Measurements from ENCODE around the gene C4B. TPM values are rescaled to one million over a fixed set of nuclear protein-coding genes. Genes with fewer than 3 reads are reported as not detected.
"Not testable (repeated sequence)": the region's sequence is repeated elsewhere in the genome, so short reads cannot be mapped to it uniquely, and the experiment has no call there.

C4B gene
- total RNA-seq, 2 donors from 2014 or later = 150 to 241 TPM

DNA sequence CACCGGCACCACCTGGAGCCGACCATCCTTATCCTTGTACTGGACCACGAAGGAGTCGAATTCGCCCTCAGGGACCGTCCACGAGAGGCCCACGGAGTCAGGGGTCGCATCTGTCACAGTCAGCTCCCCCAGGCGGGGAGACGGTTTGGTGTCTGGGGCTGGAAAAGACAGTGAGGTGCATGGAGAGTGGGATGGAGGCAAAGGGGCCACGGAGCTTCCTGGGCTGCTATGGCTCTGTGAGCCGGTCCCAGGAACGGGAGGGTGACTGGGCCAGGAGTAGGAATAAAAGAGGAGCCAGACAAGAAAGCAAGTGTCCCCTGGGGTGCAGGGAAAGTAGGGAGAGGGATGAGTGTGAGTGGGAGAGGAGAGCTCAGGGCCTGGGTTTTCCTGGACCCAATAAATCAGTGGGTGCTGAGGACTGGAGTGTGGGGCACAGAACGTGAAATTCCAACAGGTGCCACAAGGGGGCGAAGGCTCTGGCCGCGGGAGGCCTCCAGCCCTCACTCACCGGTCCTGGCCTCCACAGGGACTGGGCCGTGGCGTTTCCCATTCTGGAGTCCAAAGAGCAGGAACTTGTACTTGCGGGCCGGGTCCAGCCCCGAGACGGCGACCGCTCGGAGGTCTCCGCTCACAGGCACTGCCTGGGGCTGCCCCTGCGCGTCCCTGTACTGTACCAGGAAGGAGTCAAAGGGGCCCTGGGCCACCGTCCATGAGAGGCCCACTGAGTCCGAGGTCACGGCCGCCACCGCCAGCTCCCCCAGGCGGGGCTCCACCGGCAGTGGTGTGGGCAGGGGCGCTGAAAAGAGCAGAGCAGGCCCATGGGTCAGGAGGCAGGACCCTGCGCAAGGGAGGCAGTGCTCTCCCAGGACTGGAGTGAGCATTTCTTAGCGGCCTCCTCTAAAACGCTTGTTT is 33.5 kb downstream of the C4B start:
- Histone ChIP-seq H3K27me3 (no peaks in the 10 kb centered on the region), H3K4me3 (no peak overlapping the region), H3K9me3 (no peaks in the 10 kb centered on the region), H3K36me3 (no peaks in the 10 kb centered on the region), H3K27ac (peak overlapping the region; percentile 79 to 90), H3K4me1 (peaks cover 0 to 28% of the 10 kb centered on the region in 2 donors)
- TF ChIP-seq CTCF (IDR thresholded peaks at IDR 0.05) = peak; percentile 80 to 88
- DNase-seq (ENCODE audit: low spot score) = peak; percentile 86

- not testable (repeated sequence) for H3K27me3 ChIP-seq; H3K9me3 ChIP-seq; H3K36me3 ChIP-seq; DNase-seq (ENCODE audit: low spot score); H3K4me3 ChIP-seq
- Histone ChIP-seq H3K4me1 (peaks cover 0 to 28% of the 10 kb centered on the region in 2 donors), H3K27ac (peak overlapping the region in 1 of 2 donors; percentile 90)
These were observed 34.6 kb downstream of the C4B start for GRCh38 chr6:32049149-32049548.

DNA sequence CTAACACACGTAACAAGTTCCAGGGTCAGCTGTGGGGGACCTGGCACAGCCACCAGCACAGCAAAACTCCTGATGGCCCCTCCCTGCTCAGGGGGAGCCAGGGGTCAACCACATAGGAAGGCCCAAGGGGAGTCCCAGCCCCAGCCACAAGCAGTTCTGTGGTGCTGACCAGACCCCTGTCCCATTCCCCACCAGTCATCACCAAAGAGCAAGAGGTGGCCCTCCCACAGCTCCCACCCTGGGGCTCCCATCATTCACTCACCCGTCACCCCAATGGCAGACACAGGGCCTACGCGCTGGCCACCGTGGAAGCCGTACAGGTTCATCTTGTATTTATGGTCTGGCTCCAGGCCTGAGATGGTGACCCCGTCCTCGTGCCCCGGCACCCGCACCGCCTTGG is 35.1 kb downstream of the C4B start:
- not testable (repeated sequence) for H3K27ac ChIP-seq; H3K36me3 ChIP-seq; H3K4me3 ChIP-seq; DNase-seq (ENCODE audit: low spot score); H3K9me3 ChIP-seq; H3K27me3 ChIP-seq
- H3K4me1 ChIP-seq = peaks cover 0 to 28% of the 10 kb centered on the region in 2 donors

DNA sequence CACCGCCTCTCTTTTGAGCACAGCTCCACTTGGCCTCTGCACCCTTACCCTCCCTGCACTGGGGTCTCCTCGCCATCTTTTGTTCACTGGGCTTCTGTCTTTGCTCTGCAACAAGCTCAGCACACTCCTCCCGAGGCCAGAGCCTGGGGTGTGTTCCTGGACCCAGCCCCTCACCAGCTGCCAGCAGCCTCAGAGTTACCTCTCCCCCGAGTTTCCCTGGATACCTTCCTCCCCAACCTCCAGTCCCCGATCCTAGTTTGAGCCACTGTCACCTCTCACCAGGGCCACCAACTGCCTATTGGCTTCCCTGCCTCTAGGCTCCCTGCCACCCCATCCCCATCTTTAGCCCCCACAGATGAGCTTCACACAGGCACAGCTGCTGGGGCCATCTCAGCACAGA is 36.0 kb downstream of the C4B start:
- TF ChIP-seq CTCF (IDR thresholded peaks at IDR 0.05) = no peak
- Histone ChIP-seq H3K36me3 (peaks cover 8% of the 10 kb centered on the region), H3K4me1 (peaks cover 0 to 28% of the 10 kb centered on the region in 2 donors), H3K27ac (no peak overlapping the region), H3K27me3 (no peaks in the 10 kb centered on the region), H3K4me3 (no peak overlapping the region), H3K9me3 (no peaks in the 10 kb centered on the region)
- no peak for DNase-seq (ENCODE audit: low spot score)

- DNase-seq (ENCODE audit: low spot score) = not testable (repeated sequence)
These were observed 38.0 kb downstream of the C4B start for GRCh38 chr6:32052626-32053025.

DNA sequence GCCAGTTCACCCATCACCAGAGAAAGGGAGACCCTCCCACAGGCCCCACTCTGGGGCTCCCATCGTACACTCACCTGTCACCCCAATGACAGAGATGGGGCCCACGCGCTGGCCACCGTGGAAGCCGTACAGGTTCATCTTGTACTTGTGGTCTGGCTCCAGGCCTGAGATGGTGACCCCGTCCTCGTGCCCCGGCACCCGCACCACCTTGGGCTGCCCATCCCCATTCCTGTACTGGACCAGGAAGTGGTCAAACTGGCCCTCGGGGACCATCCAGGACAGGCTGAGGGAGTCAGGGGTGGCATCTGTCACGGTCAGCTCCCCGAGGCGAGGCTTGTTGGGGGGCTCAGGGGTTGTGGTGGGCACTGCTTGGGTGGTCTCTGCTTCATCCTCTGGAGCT is 38.7 kb downstream of the C4B start:
- H3K36me3 ChIP-seq = peaks cover 22% of the 10 kb centered on the region
- H3K27ac ChIP-seq; H3K9me3 ChIP-seq; DNase-seq (ENCODE audit: low spot score); H3K4me3 ChIP-seq; H3K27me3 ChIP-seq; H3K4me1 ChIP-seq: not testable (repeated sequence)

More at GRCh38 chr6:32052626-32053025, 38.0 kb downstream of the C4B start:
- not testable (repeated sequence) for H3K27me3 ChIP-seq, H3K9me3 ChIP-seq, H3K4me1 ChIP-seq, H3K4me3 ChIP-seq, H3K27ac ChIP-seq
- peaks cover 16% of the 10 kb centered on the region for H3K36me3 ChIP-seq

DNA sequence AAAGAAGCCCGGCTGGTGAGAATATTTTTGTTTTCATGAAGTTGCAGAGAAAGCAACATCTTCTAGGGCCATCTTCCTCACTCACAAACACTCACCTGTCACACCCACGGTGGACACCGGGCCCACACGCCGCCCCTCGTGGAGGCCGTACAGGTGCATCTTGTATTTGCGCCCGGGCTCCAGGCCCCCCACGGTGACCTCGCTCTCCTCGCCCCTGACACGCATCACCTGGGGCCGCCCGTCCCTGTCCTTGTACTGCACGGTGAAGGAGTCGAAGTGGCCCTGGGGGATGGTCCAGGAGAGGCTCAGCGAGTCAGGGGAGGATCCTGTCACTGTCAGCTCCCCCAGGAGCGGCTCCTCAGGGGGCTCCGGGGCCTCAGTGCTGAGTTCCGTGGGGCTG is 41.2 kb downstream of the C4B start:
- not testable (repeated sequence) for H3K4me3 ChIP-seq; H3K27ac ChIP-seq; DNase-seq (ENCODE audit: low spot score); H3K27me3 ChIP-seq; H3K9me3 ChIP-seq; H3K4me1 ChIP-seq
- peaks cover 30% of the 10 kb centered on the region for H3K36me3 ChIP-seq

GRCh38 chr6:32056254-32056653 is 41.7 kb downstream of the C4B start:
- no peaks in the 10 kb centered on the region for H3K27me3 ChIP-seq
- no peak for TF ChIP-seq CTCF (IDR thresholded peaks at IDR 0.05)
- H3K4me1 ChIP-seq = peaks cover 0 to 6% of the 10 kb centered on the region in 2 donors
- H3K4me3 ChIP-seq = no peak overlapping the region
- H3K27ac ChIP-seq = no peak overlapping the region
- H3K9me3 ChIP-seq = no peaks in the 10 kb centered on the region
- H3K36me3 ChIP-seq = peaks cover 30% of the 10 kb centered on the region
- no peak for DNase-seq (ENCODE audit: low spot score)

All from right atrium auricular region (tissue), 2 donors.